GM21423 (cell line): ENCODE results near the gene NKAIN1.

Experiments
- ATAC-seq: cut with Tn5 transposase; IDR thresholded peaks from one replicate; pipeline ENCODE4 v1.9.1; 2021; ENCODE audit warnings: mild to moderate bottlenecking, moderate library complexity; ENCODE audit not compliant: unreplicated experiment

NKAIN1 gene

GRCh38 chr1:31234123-31234708, 5.5 kb downstream of the NKAIN1 start:
- no peak for ATAC-seq

- no peak for ATAC-seq
Observed at GRCh38 chr1:31232689-31233088, 7.0 kb downstream of the NKAIN1 start.

GRCh38 chr1:31231802-31232201, 7.9 kb downstream of the NKAIN1 start:
- no peak for ATAC-seq

GRCh38 chr1:31230378-31230777, 9.3 kb downstream of the NKAIN1 start:
- no peak for ATAC-seq

- no peak for ATAC-seq
Observed at GRCh38 chr1:31228986-31229385, 10.7 kb downstream of the NKAIN1 start.

- ATAC-seq, result no peak
Observed at GRCh38 chr1:31227891-31228568, 11.7 kb downstream of the NKAIN1 start.

- ATAC-seq, result no peak
Observed at GRCh38 chr1:31224068-31224467, 15.6 kb downstream of the NKAIN1 start.

GRCh38 chr1:31222176-31222575, 17.5 kb downstream of the NKAIN1 start:
- ATAC-seq, result no peak

GRCh38 chr1:31221072-31221471, 18.6 kb downstream of the NKAIN1 start:
- ATAC-seq, result no peak

GRCh38 chr1:31219489-31219888, 20.2 kb downstream of the NKAIN1 start:
- ATAC-seq, result no peak

GRCh38 chr1:31218705-31219104, 21.0 kb downstream of the NKAIN1 start:
- ATAC-seq, result no peak

GRCh38 chr1:31216016-31216415, 23.7 kb downstream of the NKAIN1 start:
- ATAC-seq, result no peak

GRCh38 chr1:31215065-31215570, 24.6 kb downstream of the NKAIN1 start:
- no peak for ATAC-seq

- no peak for ATAC-seq
Observed at GRCh38 chr1:31214316-31215064, 25.2 kb downstream of the NKAIN1 start.

GRCh38 chr1:31208361-31208945, 31.2 kb downstream of the NKAIN1 start:
- no peak for ATAC-seq

- ATAC-seq, result no peak
Observed at GRCh38 chr1:31207569-31207968, 32.1 kb downstream of the NKAIN1 start.

GRCh38 chr1:31207046-31207445, 32.6 kb downstream of the NKAIN1 start:
- ATAC-seq, result no peak

GRCh38 chr1:31203215-31203614, 36.5 kb downstream of the NKAIN1 start:
- no peak for ATAC-seq

GRCh38 chr1:31201931-31202360, 37.7 kb downstream of the NKAIN1 start:
- no peak for ATAC-seq

- ATAC-seq, result no peak
Observed at GRCh38 chr1:31199949-31200348, 39.7 kb downstream of the NKAIN1 start.

GRCh38 chr1:31199236-31199790, 40.4 kb downstream of the NKAIN1 start:
- no peak for ATAC-seq
